Rectal smooth muscle tissue (tissue), 1 donor: Measurements from ENCODE around the gene ZNF512B.

Experiments used
- H3K27ac ChIP-seq: one replicate; pipeline ENCODE4 v1.7.0; 2013; ENCODE audit warnings: low read depth, low read length, inconsistent platforms
- H3K27me3 ChIP-seq: one replicate; pipeline ENCODE4 v1.7.0; 2013; ENCODE audit warnings: low read length; ENCODE audit not compliant: control insufficient read depth, insufficient read depth
- H3K36me3 ChIP-seq: one replicate; pipeline ENCODE4 v1.7.0; 2013; ENCODE audit warnings: low read length; ENCODE audit not compliant: control insufficient read depth, insufficient read depth
- H3K4me1 ChIP-seq: one replicate; pipeline ENCODE4 v1.7.0; 2013; ENCODE audit warnings: low read length; ENCODE audit not compliant: control insufficient read depth, insufficient read depth
- H3K4me3 ChIP-seq: one replicate; pipeline ENCODE4 v1.7.0; 2013; ENCODE audit warnings: low read length
- H3K9ac ChIP-seq: one replicate; pipeline ENCODE4 v1.7.0; 2013; ENCODE audit warnings: low read length

Gene ZNF512B

DNA sequence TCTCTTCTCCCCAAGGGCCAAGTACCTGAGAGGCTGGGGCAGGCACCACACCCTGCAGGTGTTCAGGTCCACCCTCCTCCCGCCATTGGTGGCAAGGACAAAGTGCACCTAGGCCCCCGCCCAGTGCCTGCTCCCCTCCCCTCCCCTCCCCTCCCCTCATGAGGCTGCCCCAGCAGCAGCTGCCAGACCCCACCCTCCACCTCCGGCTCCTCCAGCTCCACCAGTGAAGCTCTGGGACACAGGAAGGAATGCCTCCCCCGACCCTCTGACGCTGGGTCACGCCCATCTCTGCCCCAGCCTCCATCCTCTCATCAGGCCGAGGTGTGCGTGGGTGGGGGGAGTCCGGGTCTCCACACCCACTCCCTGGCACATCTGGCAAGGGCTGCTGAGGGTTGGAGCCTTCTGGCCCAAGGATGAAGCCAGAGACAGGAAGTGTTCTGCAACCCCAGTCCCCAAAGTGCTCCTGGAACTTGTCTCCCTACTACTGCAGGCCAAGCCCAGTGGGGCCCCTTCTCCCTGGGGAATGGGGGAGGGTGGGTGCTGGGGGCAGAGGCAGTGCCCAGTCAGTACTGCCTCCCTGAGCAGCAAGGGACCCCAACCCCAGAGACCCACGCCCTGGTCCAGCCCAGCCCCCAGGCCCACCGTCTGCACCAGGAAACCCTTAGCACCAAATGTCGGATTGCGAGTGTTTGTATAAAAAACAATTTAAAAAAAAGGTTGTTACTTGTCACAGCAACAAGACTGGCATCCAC is 11.9 kb downstream of the ZNF512B start:
- Histone ChIP-seq H3K9ac (no peak overlapping the region), H3K27ac (peak overlapping the region; percentile 51), H3K36me3 (no peaks in the 10 kb centered on the region), H3K4me3 (peak overlapping the region; percentile 71), H3K4me1 (peaks cover 16% of the 10 kb centered on the region), H3K27me3 (no peaks in the 10 kb centered on the region)

DNA sequence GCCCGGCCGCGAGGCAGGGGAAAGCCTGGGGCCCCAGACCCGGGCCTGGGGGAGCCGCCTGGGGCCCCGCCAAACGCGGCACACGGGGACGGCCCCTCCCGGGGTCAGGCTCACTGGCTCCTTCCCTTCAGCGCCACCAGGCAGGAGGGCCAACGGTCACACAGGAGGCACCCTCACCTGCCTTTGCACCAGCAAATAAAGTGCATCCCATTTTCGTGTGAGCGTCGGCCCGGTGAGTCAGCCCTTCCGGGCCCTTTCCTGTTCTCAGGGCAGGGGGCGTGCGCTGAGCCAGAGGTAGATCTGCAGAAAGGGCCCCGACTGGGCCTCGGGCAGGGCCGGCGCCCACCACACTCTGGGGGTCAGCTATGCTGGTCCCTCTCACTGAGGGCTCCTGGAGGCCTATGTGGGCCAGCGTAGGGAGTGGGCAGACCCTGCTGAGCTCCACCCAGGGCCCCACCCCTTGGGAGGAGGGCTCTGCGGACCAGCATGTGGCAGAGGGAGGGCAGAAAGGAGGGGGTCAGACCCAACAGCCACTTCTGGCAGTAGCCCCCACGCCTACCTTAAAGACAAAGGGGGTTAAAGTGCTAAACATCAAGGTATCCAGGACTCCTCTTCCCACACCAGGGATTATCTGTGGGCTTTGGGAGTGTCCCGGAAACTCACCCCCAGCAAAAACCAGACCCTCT is 12.6 kb downstream of the ZNF512B start:
- Histone ChIP-seq H3K4me1 (peaks cover 22% of the 10 kb centered on the region), H3K27ac (peak overlapping the region; percentile 56), H3K36me3 (no peaks in the 10 kb centered on the region), H3K27me3 (no peaks in the 10 kb centered on the region), H3K9ac (peak overlapping the region; percentile 1), H3K4me3 (peak overlapping the region; percentile 71)

DNA sequence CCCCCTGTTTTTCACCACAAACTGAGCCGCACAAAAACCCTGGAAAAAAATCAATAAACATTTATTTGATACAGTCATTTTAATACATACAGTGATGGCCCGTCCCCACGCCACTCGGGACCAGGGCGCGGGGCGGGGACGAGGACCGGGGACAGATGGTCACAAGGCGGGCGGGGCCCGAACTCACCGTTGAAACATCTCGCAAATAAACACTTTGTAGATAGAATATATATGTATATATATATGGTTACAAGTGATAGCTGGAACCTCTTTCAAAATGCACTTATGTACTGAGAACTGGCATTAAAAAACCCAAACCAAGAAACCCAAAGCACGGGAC is 13.1 kb downstream of the ZNF512B start:
- peak overlapping the region; percentile 56 for H3K27ac ChIP-seq
- peak overlapping the region; percentile 1 for H3K9ac ChIP-seq
- no peaks in the 10 kb centered on the region for H3K36me3 ChIP-seq

DNA sequence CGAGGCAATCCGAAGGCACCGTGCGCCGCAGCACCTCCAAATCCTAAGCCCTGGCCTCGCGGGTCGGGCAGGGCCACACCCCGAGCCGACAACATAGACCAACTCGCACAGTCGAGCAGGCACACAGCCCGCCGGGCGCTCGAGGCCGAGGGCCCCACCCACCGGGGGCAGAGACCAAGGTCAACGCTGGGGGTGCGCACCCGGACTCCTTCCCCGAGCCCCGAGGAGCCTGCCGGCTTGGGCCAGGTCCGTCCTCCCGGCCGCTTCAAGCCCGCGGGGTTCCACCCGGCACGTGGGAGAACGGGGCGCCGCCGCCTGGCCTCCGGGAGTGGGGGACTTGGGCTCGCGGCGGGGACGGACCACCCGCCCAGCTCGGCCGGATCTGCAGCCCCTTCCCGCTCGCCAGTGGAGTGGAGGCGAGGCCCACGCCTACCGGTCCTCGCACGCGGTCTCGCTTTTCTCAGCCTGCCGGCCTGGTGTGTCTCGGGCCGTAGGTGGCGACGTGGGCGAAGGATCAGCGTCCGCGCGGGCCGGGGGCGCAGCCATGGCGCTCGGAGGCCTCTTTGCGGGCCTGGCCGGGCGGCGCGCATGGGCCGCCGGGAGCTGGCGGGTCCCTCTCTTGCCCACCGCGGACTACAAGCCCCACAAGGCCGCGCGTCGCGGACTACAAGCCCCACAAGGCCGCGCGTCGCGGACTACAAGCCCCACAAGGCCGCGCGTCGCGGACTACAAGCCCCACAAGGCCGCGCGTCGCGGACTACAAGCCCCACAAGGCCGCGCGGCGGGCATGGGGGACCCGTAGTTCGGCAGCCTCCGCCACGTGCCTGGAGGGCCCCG is 13.7 kb downstream of the ZNF512B start, which contains the start of gene UCKL1:
UCKL1 (minus strand) TSS at position 590 of the 837 bp plus-strand sequence; CDS start at position 546, 44 bp downstream.
- peak within 1 kb of the TSS; percentile 97 for H3K27ac ChIP-seq
- H3K27me3 ChIP-seq, result no peaks in the 10 kb centered on the region
- H3K4me3 ChIP-seq, result peak within 1 kb of the TSS; percentile 97
- peaks cover 30% of the 10 kb centered on the region for H3K4me1 ChIP-seq
- H3K9ac ChIP-seq, result peak within 1 kb of the TSS; percentile 77
- H3K36me3 ChIP-seq, result no peaks in the 10 kb centered on the region

More for the DNA sequence above, 13.1 kb downstream of the ZNF512B start:
- Histone ChIP-seq H3K4me3 (peak overlapping the region; percentile 71), H3K4me1 (peaks cover 27% of the 10 kb centered on the region), H3K27me3 (no peaks in the 10 kb centered on the region)

DNA sequence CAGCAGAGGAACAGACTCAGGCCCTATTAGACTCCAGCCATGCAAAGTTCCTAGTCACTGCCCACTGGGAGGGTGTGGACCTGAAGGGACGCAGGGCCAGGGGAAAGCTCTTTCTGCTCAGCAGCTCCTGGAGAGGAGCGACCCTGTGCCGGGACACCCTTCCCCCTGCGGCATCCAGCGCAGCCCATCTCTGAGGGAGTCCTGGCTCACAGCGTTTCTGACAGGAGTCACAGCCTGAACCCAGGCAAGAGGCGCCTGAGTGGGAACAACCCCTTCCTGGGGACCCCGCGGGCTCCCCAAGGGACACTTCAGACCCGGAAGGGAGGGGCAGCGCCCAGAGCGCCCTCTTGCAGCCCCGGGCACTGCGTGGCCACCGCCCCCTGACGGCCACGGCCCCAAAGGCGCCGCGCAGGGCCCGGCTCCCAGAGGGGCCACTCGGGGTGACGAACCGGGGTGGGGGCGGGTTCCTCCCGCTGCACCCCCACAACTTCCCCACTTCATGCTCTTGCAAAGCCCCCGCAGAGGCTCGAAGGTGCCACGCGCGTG is 14.4 kb downstream of the ZNF512B start:
- peak overlapping the region; percentile 77 for H3K9ac ChIP-seq
- H3K4me3 ChIP-seq, result peak overlapping the region; percentile 97
- H3K27ac ChIP-seq, result peak overlapping the region; percentile 97
- H3K36me3 ChIP-seq, result no peaks in the 10 kb centered on the region
- H3K4me1 ChIP-seq, result peaks cover 37% of the 10 kb centered on the region
- no peaks in the 10 kb centered on the region for H3K27me3 ChIP-seq

DNA sequence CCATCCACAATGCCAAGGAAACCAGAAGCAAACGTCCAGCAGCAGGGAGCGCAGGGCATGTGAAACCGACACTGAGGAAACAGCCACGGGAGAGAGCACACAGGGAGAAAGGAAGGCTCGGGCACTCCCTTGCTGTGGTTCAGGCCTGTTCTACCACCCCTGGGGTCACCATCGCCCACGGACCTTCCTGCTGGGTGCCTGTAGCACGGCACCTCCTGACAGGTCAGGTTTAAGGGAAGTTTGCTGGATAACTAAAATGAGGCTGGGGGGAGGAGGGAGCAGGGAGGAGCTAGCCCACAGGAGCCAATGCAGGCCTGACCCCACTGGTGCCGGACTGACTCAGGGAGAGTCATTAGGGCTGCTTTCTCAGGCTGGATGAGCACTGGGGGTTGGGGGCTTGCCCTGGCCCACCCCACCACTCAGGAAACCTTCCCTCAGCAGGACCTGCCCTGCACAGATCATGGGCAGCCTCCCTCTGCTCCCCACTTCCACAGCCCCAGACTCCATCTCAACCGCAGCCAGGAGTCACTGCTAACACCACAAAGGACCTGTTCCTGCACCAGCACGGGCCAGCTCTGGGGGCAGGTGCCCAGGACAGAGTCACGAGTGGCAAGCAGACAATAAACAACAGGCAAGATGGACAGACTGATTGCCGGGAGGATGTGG is 15.8 kb downstream of the ZNF512B start:
- H3K36me3 ChIP-seq, result no peaks in the 10 kb centered on the region
- H3K27ac ChIP-seq, result no peak overlapping the region
- H3K4me1 ChIP-seq, result peaks cover 49% of the 10 kb centered on the region
- H3K27me3 ChIP-seq, result no peaks in the 10 kb centered on the region
- H3K9ac ChIP-seq, result no peak overlapping the region
- peak overlapping the region; percentile 97 for H3K4me3 ChIP-seq

DNA sequence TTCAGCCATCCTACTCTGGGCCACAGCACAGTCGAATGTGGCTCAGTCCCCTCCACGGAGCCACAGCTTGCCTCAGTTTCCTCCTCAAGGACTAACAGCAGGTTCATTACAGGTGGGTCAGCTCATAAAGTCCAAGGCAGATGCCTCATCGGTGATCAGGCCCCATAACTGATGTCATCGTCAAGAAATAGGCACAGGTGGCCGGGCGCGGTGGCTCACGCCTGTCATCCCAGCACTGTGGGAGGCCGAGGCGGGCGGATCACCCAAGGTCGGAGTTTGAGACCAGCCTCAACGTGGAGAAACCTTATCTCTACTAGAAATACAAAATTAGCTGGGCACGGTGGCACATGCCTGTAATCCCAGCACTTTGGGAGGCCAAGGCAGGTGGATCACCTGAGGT is 17.0 kb downstream of the ZNF512B start:
- H3K27ac ChIP-seq, result no peak overlapping the region

DNA sequence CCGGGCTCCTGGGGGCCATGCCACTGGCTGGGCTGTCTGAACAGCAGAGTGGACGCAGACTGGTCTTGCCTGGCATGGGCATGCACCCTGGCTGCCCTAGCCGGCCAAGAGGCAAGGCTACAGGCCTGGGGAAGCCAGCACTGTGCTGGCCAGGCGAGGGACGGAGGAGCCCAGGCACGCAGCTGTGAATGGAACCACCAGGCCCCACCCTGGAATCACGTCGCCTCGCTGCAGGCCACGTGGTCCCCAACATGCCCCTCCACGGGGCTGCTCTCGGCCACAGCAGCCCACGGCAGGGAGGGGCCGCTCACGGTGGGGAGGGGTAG is 17.6 kb downstream of the ZNF512B start:
- Histone ChIP-seq H3K27me3 (no peaks in the 10 kb centered on the region), H3K9ac (no peak overlapping the region), H3K27ac (peak overlapping the region; percentile 89), H3K4me3 (no peak overlapping the region), H3K36me3 (no peaks in the 10 kb centered on the region), H3K4me1 (peaks cover 50% of the 10 kb centered on the region)

More for the DNA sequence above, 17.0 kb downstream of the ZNF512B start:
- peaks cover 53% of the 10 kb centered on the region for H3K4me1 ChIP-seq
- H3K27me3 ChIP-seq, result no peaks in the 10 kb centered on the region
- no peak overlapping the region for H3K4me3 ChIP-seq
- H3K9ac ChIP-seq, result no peak overlapping the region
- no peaks in the 10 kb centered on the region for H3K36me3 ChIP-seq

DNA sequence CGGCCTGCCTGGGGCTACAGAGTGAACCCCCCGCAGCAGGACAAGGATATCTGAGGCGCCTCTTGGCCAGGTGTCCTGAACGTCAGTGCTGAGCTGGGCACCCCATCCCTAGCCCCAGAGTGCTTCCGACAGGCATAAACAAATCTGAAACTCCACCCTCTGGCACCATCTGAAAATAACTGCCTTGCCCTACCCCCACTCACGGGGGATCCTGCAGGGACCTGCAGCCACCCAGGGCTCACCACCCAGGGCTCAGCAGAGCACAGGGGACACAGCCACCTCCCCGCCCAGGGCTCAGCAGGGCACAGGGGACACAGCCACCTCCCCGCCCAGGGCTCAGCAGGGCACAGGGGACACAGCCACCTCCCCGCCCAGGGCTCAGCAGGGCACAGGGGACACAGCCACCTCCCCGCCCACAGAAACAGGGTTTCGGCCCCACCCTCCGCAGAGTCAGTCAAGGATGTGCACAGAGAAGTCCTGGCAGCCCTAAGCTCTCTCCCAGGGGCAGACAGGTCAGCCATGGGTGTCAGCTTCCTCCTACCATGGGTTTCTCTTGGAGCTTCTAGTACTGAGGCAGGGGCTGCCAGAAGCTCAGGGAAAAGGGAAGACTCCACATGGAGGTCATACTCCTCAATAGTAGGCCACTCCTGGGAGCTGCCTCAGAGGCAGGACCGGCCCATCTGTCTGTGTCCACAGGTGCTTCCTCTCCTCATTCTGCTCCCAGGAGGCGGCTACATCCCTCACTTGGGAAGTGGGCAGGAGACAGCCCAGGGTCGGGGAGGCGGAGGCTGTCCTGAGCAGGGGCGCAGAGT is 18.1 kb downstream of the ZNF512B start:
- Histone ChIP-seq H3K27ac (peak overlapping the region; percentile 89), H3K9ac (no peak overlapping the region), H3K4me3 (no peak overlapping the region), H3K36me3 (no peaks in the 10 kb centered on the region), H3K27me3 (no peaks in the 10 kb centered on the region), H3K4me1 (peaks cover 50% of the 10 kb centered on the region)

DNA sequence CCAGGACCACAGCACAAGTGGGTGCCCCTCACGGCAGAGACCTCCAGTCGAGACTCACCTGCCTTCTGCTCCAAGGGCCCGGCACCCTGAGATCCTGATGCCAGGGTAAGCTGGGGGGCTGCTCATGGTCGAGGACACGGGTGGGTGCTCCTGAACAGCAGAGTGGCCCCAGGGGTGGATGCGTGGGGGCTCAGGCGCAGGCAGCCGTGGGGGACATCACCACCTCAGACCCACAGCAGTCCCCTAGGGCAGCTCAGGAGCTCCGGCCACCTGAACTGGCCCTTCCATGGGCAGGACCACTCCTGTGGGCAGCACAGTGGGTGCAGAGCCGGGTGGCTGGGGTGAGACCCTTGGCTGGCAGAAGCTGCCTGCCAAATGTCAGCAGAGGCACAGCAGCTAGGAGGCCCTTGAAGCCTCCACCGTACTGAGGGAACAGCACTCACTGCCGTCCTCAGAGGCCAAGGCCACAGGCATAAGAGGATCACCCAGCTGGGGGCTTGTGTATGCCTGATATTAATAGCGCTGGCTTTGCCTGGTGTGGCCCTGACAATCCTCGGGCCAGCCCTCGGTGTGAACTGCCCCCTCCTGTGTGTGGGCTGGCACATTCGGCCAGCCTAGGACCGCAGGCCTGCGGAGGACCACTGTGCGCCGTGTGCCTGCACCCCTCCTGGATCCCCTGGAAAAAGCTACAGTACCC is 18.9 kb downstream of the ZNF512B start:
- Histone ChIP-seq H3K27ac (peak overlapping the region; percentile 89), H3K36me3 (peaks cover 2% of the 10 kb centered on the region), H3K4me1 (peaks cover 50% of the 10 kb centered on the region), H3K27me3 (no peaks in the 10 kb centered on the region), H3K4me3 (no peak overlapping the region), H3K9ac (no peak overlapping the region)
